PFSK-1 (cell line): ENCODE results near the gene DEPDC1B.

ENCODE experiments used
- FOXP2 ChIP-seq: optimal IDR thresholded peaks from 2 replicates; pipeline ENCODE3; 2011; ENCODE audit warnings: borderline replicate concordance, control low read depth, inconsistent platforms; ENCODE audit not compliant: insufficient read depth; ENCODE audit errors: extremely low read length, extremely low read depth
- POLR2AphosphoS5 ChIP-seq: IDR thresholded peaks from 2 replicates; pipeline ENCODE4 v1.6.1; 2012; ENCODE audit warnings: low read depth, mild to moderate bottlenecking, control low read depth, low read length, moderate library complexity
- SIN3A ChIP-seq: IDR thresholded peaks from 2 replicates; pipeline ENCODE4 v1.6.1; 2012; ENCODE audit warnings: mild to moderate bottlenecking, low read length, moderate library complexity, borderline replicate concordance; ENCODE audit not compliant: insufficient read depth
- TAF1 ChIP-seq: IDR thresholded peaks from 2 replicates; pipeline ENCODE4 v1.6.1; 2012; ENCODE audit warnings: low read length, control low read depth, borderline replicate concordance; ENCODE audit not compliant: insufficient read depth
- TF ChIP-seq, protein P1 (sequence below), 2 experiments: IDR thresholded peaks; 2 replicates each; pipeline versions ENCODE4 v1.6.1 to v1.8.0; 2011 to 2012; ENCODE audit warnings: low read depth in 2 of 2, low read length in 2 of 2, control low read depth in 1 of 2, inconsistent platforms in 1 of 2, mild to moderate bottlenecking in 1 of 2, moderate library complexity in 1 of 2; ENCODE audit not compliant: insufficient read depth in 1 of 2

DEPDC1B gene

GRCh38 chr5:60563696-60564324 lies 136.2 kb downstream of the DEPDC1B start:
- no peak for TF ChIP-seq SIN3A
- no peak for TF ChIP-seq FOXP2
- TF ChIP-seq, protein P1, sequence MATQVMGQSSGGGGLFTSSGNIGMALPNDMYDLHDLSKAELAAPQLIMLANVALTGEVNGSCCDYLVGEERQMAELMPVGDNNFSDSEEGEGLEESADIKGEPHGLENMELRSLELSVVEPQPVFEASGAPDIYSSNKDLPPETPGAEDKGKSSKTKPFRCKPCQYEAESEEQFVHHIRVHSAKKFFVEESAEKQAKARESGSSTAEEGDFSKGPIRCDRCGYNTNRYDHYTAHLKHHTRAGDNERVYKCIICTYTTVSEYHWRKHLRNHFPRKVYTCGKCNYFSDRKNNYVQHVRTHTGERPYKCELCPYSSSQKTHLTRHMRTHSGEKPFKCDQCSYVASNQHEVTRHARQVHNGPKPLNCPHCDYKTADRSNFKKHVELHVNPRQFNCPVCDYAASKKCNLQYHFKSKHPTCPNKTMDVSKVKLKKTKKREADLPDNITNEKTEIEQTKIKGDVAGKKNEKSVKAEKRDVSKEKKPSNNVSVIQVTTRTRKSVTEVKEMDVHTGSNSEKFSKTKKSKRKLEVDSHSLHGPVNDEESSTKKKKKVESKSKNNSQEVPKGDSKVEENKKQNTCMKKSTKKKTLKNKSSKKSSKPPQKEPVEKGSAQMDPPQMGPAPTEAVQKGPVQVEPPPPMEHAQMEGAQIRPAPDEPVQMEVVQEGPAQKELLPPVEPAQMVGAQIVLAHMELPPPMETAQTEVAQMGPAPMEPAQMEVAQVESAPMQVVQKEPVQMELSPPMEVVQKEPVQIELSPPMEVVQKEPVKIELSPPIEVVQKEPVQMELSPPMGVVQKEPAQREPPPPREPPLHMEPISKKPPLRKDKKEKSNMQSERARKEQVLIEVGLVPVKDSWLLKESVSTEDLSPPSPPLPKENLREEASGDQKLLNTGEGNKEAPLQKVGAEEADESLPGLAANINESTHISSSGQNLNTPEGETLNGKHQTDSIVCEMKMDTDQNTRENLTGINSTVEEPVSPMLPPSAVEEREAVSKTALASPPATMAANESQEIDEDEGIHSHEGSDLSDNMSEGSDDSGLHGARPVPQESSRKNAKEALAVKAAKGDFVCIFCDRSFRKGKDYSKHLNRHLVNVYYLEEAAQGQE (IDR thresholded peaks at IDR 0.05; ENCODE audit: insufficient read depth in 1 of 2, low read depth in 2 of 2, low read length in 2 of 2): no peak
- no peak for TF ChIP-seq POLR2AphosphoS5
- no peak for TF ChIP-seq TAF1

GRCh38 chr5:60551829-60552228 lies 148.1 kb downstream of the DEPDC1B start:
- no peak for TF ChIP-seq SIN3A
- TF ChIP-seq, protein P1 (IDR thresholded peaks at IDR 0.05; ENCODE audit: insufficient read depth in 1 of 2, low read depth in 2 of 2, low read length in 2 of 2): no peak
- TF ChIP-seq FOXP2: no peak
- TF ChIP-seq POLR2AphosphoS5: no peak
- TF ChIP-seq TAF1: no peak

GRCh38 chr5:60551250-60551649 lies 148.7 kb downstream of the DEPDC1B start:
- TF ChIP-seq, protein P1 (IDR thresholded peaks at IDR 0.05; ENCODE audit: insufficient read depth in 1 of 2, low read depth in 2 of 2, low read length in 2 of 2): no peak
- TF ChIP-seq SIN3A: no peak
- no peak for TF ChIP-seq TAF1
- no peak for TF ChIP-seq POLR2AphosphoS5
- no peak for TF ChIP-seq FOXP2

- no peak for TF ChIP-seq TAF1
- TF ChIP-seq SIN3A: no peak
- no peak for TF ChIP-seq POLR2AphosphoS5
- TF ChIP-seq FOXP2: no peak
- TF ChIP-seq, protein P1 (IDR thresholded peaks at IDR 0.05; ENCODE audit: insufficient read depth in 1 of 2, low read depth in 2 of 2, low read length in 2 of 2): no peak
Measured at GRCh38 chr5:60550311-60550710, 149.7 kb downstream of the DEPDC1B start.

GRCh38 chr5:60549841-60550240 lies 150.1 kb downstream of the DEPDC1B start:
- TF ChIP-seq, protein P1 (IDR thresholded peaks at IDR 0.05; ENCODE audit: insufficient read depth in 1 of 2, low read depth in 2 of 2, low read length in 2 of 2): no peak
- TF ChIP-seq FOXP2: no peak
